ENCODE data around the gene PTPN1. TPM values are rescaled to one million over a fixed set of nuclear protein-coding genes. Genes with fewer than 3 reads are reported as not detected.

PTPN1 gene
- total RNA-seq, 4 donors from 2014 or later = 21.8 to 46.8 (median 44.4) TPM

GRCh38 chr20:50528804-50529351 lies 18.7 kb downstream of the PTPN1 start:
- in situ Hi-C loops (cut with MboI; ENCODE audit: low sequenced_read_pairs in 4 of 4) = no loop called here
- TF ChIP-seq POLR2A (IDR thresholded peaks at IDR 0.05) (no peak), CTCF (IDR thresholded peaks at IDR 0.05 in 4 of 5, conservative IDR thresholded peaks at IDR 0.05 in 1 of 5) (no peak)
- Histone ChIP-seq H3K9me3 (no peaks in the 10 kb centered on the region), H3K4me3 (no peak overlapping the region), H3K27ac (no peak overlapping the region), H3K36me3 (no peaks in the 10 kb centered on the region), H3K27me3 (no peaks in the 10 kb centered on the region), H3K4me1 (peaks cover 63% of the 10 kb centered on the region in 2 donors)
- DNase-seq = no peak
- intact Hi-C loops (cut with DNase I; ENCODE audit: low total_unique reads) = no loop called here
- no peak for ATAC-seq

- in situ Hi-C loops (cut with MboI; ENCODE audit: low sequenced_read_pairs in 4 of 4) = no loop called here
- Histone ChIP-seq H3K27ac (peak overlapping the region in 1 of 4 donors; percentile 32), H3K4me3 (no peak overlapping the region), H3K36me3 (no peaks in the 10 kb centered on the region), H3K4me1 (peaks cover 65% of the 10 kb centered on the region in 2 donors), H3K27me3 (no peaks in the 10 kb centered on the region), H3K9me3 (no peaks in the 10 kb centered on the region)
- TF ChIP-seq POLR2A (IDR thresholded peaks at IDR 0.05) (no peak), CTCF (IDR thresholded peaks at IDR 0.05 in 4 of 5, conservative IDR thresholded peaks at IDR 0.05 in 1 of 5) (no peak)
- ATAC-seq (peak in 1 of 2 donors; percentile 46), DNase-seq (no peak)
- intact Hi-C loops (cut with DNase I; ENCODE audit: low total_unique reads) = no loop called here
These were observed 22.0 kb downstream of the PTPN1 start for GRCh38 chr20:50532221-50532620.

DNA sequence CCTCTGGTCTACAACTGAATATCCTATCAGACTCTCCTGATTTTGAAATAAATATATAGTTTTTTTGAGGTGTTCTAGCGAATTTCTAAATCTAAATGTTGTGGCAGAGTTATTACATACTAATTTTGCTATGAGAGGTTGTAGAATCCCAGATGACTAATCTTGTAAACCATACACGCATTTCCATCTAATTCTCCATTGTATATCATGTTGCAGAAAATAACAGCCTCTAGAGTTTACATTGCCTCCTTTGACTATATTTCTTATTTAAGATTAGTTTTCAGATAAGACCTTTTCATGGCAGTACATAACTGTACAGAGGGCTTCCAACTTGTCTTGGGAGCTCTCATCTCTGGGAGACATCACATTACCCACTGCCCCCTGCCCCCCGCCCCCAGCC lies 22.9 kb downstream of the PTPN1 start:
- in situ Hi-C loops (cut with MboI; ENCODE audit: low sequenced_read_pairs in 4 of 4) (no loop called here), intact Hi-C loops (cut with DNase I; ENCODE audit: low total_unique reads) (no loop called here)
- no peak for TF ChIP-seq POLR2A (IDR thresholded peaks at IDR 0.05)
- no peak for TF ChIP-seq CTCF (IDR thresholded peaks at IDR 0.05 in 4 of 5, conservative IDR thresholded peaks at IDR 0.05 in 1 of 5)
- H3K4me3 ChIP-seq = no peak overlapping the region
- no peak overlapping the region for H3K27ac ChIP-seq
- no peaks in the 10 kb centered on the region for H3K27me3 ChIP-seq
- H3K9me3 ChIP-seq = no peaks in the 10 kb centered on the region
- ATAC-seq (no peak), DNase-seq (no peak)
- peaks cover 61 to 65% of the 10 kb centered on the region in 2 donors for H3K4me1 ChIP-seq
- no peaks in the 10 kb centered on the region for H3K36me3 ChIP-seq

DNA sequence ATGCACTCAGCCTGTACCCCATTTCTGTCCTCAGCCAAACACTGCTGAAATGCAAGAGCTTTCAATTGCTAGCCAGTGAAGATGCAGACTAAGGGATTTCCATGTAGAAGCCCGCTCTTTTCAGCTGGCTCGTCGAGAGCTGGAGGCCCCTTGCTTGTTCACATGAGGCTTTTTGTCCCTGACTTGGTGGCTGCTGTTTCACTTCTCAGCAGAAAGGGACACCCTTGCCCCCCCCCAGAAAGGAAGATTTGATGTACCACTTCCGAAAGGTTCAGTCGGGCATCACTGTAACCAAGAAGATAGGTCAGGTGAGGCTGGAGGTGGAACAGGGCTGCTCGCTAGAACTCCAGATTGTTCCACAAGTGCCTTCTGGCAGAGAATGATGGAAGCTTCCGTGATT lies 23.3 kb downstream of the PTPN1 start:
- no peak overlapping the region for H3K27ac ChIP-seq
- in situ Hi-C loops (cut with MboI; ENCODE audit: low sequenced_read_pairs in 4 of 4) = no loop called here
- DNase-seq = no peak
- H3K36me3 ChIP-seq = no peaks in the 10 kb centered on the region
- no peaks in the 10 kb centered on the region for H3K27me3 ChIP-seq
- H3K9me3 ChIP-seq = no peaks in the 10 kb centered on the region
- ATAC-seq = no peak
- intact Hi-C loops (cut with DNase I; ENCODE audit: low total_unique reads) = no loop called here
- peaks cover 57 to 63% of the 10 kb centered on the region in 2 donors for H3K4me1 ChIP-seq
- TF ChIP-seq CTCF (IDR thresholded peaks at IDR 0.05 in 4 of 5, conservative IDR thresholded peaks at IDR 0.05 in 1 of 5) = no peak
- TF ChIP-seq POLR2A (IDR thresholded peaks at IDR 0.05) = no peak
- no peak overlapping the region for H3K4me3 ChIP-seq

DNA sequence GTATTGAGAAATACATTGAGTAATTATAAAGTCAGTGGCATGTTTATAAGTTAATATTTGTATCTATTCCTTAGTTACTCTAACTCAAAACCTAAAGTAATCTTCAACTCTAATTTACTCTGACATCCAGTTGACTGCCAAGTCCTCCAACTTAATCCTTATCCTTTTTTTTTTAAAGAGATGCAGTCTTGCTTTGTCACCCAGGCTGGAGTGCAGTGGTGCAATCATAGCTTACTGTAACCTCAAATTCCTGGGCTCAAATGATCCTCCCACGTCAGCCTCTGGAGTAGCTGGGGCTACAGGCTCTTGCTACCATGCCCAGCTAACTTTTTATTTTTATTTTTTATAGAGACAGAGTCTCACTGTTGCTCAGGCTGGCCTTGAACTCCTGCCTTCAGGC lies 24.4 kb downstream of the PTPN1 start:
- in situ Hi-C loops (cut with MboI; ENCODE audit: low sequenced_read_pairs in 4 of 4) (no loop called here), intact Hi-C loops (cut with DNase I; ENCODE audit: low total_unique reads) (no loop called here)
- ATAC-seq (peak in 1 of 2 donors; percentile 48), DNase-seq (peak in 1 of 2 donors; percentile 34)
- Histone ChIP-seq H3K9me3 (no peaks in the 10 kb centered on the region), H3K27ac (peak overlapping the region in 3 of 4 donors; percentile 10 to 19 (median 11)), H3K4me1 (peaks cover 47 to 52% of the 10 kb centered on the region in 2 donors), H3K36me3 (no peaks in the 10 kb centered on the region), H3K4me3 (no peak overlapping the region), H3K27me3 (no peaks in the 10 kb centered on the region)
- no peak for TF ChIP-seq POLR2A (IDR thresholded peaks at IDR 0.05)
- no peak for TF ChIP-seq CTCF (IDR thresholded peaks at IDR 0.05 in 4 of 5, conservative IDR thresholded peaks at IDR 0.05 in 1 of 5)

Data from gastrocnemius medialis (tissue), 4 donors.